GM13976 (cell line): ENCODE measurements around the gene KIFBP.

Experiments used
- DNase-seq: peaks from one replicate; pipeline ENCODE4 v3.0.0; 2012; ENCODE audit warnings: low spot score
- in situ Hi-C: fragments of 300-500 bp; cut with MboI; formaldehyde crosslinking; loops from one replicate; pipeline ENCODE4 v1.12.0; 2022; ENCODE audit warnings: low sequenced_read_pairs, mixed read lengths, inconsistent platforms; ENCODE audit not compliant: unreplicated experiment
- TF ChIP-seq, protein P1 (sequence below): IDR thresholded peaks from 2 replicates; pipeline ENCODE4 v1.5.1; 2012; ENCODE audit warnings: borderline replicate concordance, mild to moderate bottlenecking; ENCODE audit not compliant: insufficient read depth; ENCODE audit errors: extremely low read depth, missing control alignments, control extremely low read depth

Gene KIFBP

DNA sequence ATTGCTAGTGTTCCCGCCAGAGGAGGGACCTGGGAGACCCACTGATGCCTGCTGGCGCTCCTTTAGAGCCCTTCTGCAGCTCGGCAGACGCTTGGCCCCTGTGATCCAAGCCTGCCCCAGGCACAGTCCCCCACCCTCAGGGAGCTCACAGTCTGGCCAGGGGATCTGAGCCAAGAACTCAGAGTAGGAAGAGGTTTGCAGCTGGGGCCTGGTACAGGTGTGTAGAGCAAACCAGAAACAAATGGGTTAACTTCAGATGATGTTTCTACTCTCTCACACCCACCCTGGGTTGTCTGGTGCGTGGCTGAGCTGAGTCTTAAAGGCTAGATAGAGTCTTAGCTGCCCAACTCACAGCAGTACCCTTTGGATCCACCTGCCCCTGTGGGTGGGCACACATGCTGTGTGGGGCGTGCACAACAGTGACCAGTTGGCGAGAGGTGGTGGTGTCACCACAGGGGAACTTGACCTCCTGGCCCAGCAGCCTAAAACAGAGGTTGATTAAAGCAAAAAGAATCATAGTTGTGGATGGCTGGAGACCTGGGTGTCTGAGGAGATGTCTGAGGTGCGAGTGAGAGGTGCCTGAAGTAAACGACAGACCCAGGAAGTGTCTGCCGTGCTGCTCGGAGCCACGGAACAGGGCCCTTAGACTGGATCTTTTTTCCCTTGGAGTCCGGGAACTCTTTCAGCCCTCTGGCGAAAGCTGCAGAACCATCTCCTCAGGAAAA lies 68.1 kb downstream of the KIFBP start:
- in situ Hi-C loops = no loop called here
- TF ChIP-seq, protein P1, sequence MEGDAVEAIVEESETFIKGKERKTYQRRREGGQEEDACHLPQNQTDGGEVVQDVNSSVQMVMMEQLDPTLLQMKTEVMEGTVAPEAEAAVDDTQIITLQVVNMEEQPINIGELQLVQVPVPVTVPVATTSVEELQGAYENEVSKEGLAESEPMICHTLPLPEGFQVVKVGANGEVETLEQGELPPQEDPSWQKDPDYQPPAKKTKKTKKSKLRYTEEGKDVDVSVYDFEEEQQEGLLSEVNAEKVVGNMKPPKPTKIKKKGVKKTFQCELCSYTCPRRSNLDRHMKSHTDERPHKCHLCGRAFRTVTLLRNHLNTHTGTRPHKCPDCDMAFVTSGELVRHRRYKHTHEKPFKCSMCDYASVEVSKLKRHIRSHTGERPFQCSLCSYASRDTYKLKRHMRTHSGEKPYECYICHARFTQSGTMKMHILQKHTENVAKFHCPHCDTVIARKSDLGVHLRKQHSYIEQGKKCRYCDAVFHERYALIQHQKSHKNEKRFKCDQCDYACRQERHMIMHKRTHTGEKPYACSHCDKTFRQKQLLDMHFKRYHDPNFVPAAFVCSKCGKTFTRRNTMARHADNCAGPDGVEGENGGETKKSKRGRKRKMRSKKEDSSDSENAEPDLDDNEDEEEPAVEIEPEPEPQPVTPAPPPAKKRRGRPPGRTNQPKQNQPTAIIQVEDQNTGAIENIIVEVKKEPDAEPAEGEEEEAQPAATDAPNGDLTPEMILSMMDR = no peak
- no peak for DNase-seq

DNA sequence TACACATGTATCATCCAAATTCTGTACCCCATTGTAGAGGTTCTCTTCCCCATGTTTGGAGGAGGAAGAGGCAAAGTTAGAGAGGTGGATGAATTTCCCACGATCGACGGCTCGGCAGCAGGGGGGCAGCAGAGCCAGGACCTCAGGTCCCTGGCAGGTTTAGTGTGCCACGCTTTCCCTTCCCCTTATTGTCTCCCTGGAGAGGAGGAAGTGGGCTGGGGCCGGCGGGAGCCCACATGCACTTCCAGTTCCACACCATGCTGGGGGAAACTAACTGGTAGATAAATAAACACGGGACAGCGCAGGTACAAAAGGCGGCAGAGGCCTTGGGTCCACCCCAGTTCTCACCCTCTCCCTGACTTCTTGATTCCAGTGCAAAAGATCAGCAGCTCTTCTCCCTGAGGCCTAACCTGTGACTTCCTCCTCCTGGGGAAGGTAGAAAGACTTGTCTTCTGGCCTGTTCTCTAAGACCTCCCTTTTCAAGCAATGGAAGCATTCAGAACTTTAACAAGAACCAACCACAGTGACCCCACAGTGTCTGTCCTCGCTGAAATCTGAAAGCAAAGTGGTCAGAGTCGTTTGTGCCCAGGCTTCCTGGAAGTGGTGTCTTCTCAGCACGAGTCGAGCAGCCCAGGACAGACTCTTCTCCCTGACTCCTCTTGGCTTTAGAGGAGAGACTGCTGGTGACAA lies 68.8 kb downstream of the KIFBP start:
- TF ChIP-seq, protein P1 = no peak
- in situ Hi-C loops = no loop called here

DNA sequence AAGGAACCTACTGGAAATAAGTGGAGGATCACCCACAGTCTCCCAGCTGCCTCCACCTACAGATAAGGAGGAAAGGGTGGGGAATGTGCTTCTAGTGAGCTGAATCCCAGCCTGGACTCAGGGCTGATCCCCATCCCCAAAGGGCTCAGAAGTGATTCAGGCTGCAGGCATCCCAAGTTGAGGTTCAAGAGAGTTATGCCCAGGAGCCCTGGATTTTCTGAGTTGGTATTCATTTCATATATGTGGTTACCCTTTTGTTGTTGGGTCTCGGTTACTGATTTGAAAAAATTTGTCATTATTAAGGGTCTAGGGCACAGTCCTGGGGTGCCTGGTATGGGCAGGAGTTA lies 69.3 kb downstream of the KIFBP start:
- TF ChIP-seq, protein P1 = no peak
- in situ Hi-C loops = no loop called here
- no peak for DNase-seq

More for the DNA sequence above, 68.8 kb downstream of the KIFBP start:
- DNase-seq = no peak

DNA sequence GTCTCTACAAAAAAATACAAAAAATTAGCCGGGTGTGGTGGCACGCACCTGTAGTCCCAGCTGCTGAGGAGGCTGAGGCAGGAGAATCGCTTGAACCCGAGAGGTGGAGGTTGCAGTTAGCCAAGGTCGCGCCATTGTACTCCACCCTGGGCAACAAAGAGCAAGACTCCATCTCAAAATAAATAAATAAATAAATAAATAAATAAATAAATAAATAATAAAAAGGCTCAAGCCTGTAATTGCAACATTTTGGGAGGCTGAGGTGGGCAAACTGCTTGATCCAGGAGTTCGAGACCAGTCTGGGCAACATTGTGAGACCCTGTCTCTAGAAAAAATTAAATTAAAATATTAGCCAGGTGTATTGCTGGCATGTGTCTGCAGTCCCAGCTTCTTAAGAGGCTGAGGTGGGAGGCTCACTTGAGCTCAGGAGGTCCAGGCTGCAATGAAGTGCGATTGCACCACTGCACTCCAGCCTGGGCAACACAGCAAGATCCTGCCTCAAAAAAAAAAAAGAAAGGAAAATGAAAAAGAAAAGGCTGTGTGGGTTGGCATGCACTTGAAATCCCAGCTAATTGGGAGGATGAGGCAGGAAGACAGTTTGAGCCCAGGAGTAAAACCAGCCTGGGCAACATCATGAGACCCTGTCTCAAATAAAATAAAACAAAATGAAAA lies 71.7 kb downstream of the KIFBP start:
- DNase-seq = no peak
- in situ Hi-C loops = no loop called here
- TF ChIP-seq, protein P1 = no peak

DNA sequence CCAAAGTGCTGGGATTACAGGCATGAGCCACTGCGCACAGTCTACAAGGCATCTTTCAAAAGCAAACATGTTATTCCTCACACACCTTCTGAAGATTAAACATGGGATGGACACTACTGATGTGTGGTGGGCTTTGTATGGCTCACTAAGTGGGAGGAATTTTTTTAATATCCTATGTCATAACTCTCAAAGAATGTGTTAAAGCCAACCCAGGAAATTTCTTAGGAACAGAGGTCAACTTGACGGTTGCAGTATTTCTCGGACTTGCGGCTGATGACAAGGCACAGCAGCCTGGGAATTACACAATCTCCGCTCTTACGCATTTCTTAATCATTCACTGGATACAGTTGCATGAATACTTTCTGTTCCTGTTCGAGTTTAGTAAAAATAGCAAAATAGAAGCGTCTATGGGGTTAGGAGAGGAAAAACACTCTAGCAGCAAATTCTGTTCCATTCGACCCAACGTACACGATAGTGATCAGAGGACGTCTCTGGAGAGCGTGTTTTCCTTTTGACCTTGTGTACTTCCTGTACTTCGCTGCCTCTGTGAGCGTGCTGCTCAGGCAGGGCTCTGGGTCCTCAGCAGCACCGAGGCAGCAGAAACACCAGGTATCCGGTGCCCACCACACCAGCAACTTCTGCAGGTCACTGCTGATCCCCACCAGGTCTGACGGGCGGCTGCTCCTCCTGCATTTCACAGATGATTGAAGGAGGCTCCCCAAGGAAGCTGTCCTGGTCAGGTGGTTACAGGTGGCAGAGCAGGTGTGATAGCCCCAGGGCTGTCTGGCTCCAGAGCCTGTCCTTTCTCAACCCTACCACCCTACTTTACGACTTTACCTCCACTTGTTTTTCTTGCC lies 72.9 kb downstream of the KIFBP start:
- no peak for DNase-seq
- in situ Hi-C loops = no loop called here
- TF ChIP-seq, protein P1 = no peak

DNA sequence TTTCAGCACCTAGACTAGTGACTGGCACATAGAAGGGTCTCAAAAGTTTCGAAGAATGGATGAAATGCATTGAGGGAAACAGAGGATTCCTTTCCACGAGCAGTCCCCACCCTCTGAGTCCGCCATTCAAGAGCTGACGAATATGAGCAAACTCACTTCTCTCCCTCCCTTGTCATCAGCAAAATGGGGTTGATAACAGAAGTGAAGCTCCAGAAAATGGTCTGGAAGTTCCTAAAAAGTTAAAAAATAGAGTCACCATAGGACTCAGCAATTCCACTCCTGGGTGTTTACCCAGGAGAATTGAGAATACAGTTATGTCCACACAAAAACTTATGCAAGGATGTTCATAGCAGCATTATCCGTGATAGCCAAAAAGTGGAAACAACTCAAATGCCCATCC lies 74.3 kb downstream of the KIFBP start:
- in situ Hi-C loops = no loop called here
- TF ChIP-seq, protein P1 = no peak
- no peak for DNase-seq
